H9 (cell line): ENCODE data around the gene DIP2C. TPM values are rescaled to one million over a fixed set of nuclear protein-coding genes. Genes with fewer than 3 reads are reported as not detected.

ENCODE experiments used
- DNase-seq: peaks from one replicate; pipeline ENCODE4 v3.0.0-alpha.2; 2017
- H2AFZ ChIP-seq: one replicate; pipeline ENCODE4 v1.6.1; 2013; ENCODE audit warnings: mild to moderate bottlenecking, low read length, control low read depth, moderate library complexity
- H2AK5ac ChIP-seq: 2 replicates; pipeline ENCODE4 v1.6.1; 2013; ENCODE audit warnings: low read length, control low read depth, mixed read lengths; ENCODE audit not compliant: insufficient read length
- H2BK120ac ChIP-seq: one replicate; pipeline ENCODE4 v1.6.1; 2013; ENCODE audit warnings: low read depth, mild to moderate bottlenecking, low read length, control low read depth, inconsistent platforms; ENCODE audit not compliant: poor library complexity, severe bottlenecking
- H2BK12ac ChIP-seq: 2 replicates; pipeline ENCODE4 v1.6.1; 2013; ENCODE audit warnings: low read length, control low read depth, mixed read lengths, low read depth; ENCODE audit not compliant: insufficient read length
- H2BK15ac ChIP-seq: 2 replicates; pipeline ENCODE4 v1.6.1; 2013; ENCODE audit warnings: low read depth, low read length, control low read depth
- H2BK20ac ChIP-seq: one replicate; pipeline ENCODE4 v1.6.1; 2013; ENCODE audit warnings: low read depth, mild to moderate bottlenecking, low read length, control low read depth, inconsistent platforms; ENCODE audit not compliant: poor library complexity, severe bottlenecking
- H2BK5ac ChIP-seq: 2 replicates; pipeline ENCODE4 v1.6.1; 2013; ENCODE audit warnings: low read length, control low read depth, mixed read lengths; ENCODE audit not compliant: insufficient read length
- H3K14ac ChIP-seq: 2 replicates; pipeline ENCODE4 v1.6.1; 2013; ENCODE audit warnings: low read length, control low read depth; ENCODE audit not compliant: insufficient read depth
- H3K18ac ChIP-seq: 2 replicates; pipeline ENCODE4 v1.6.1; 2013; ENCODE audit warnings: low read depth, mild to moderate bottlenecking, mixed read lengths, low read length, control low read depth; ENCODE audit not compliant: insufficient read length
- H3K23ac ChIP-seq: 2 replicates; pipeline ENCODE4 v1.6.1; 2013; ENCODE audit warnings: low read length, control low read depth, mixed read lengths, low read depth; ENCODE audit not compliant: insufficient read length
- H3K23me2 ChIP-seq: 2 replicates; pipeline ENCODE4 v1.6.1; 2013; ENCODE audit warnings: low read depth, mild to moderate bottlenecking, mixed read lengths, low read length, control low read depth; ENCODE audit not compliant: insufficient read length, poor library complexity, severe bottlenecking
- H3K27ac ChIP-seq: 2 replicates; pipeline ENCODE4 v1.5.1; 2013; ENCODE audit warnings: low read length, control low read depth, mixed read lengths, low read depth; ENCODE audit not compliant: insufficient read length
- H3K27me3 ChIP-seq: 2 replicates; pipeline ENCODE4 v1.6.1; 2013; ENCODE audit warnings: low read length, control low read depth, inconsistent platforms; ENCODE audit not compliant: insufficient read depth
- H3K4ac ChIP-seq: 2 replicates; pipeline ENCODE4 v1.6.1; 2013; ENCODE audit warnings: low read depth, mild to moderate bottlenecking, control low read depth, inconsistent platforms, low read length, moderate library complexity
- H3K4me1 ChIP-seq: 2 replicates; pipeline ENCODE4 v1.6.1; 2013; ENCODE audit warnings: low read length, control low read depth, inconsistent platforms; ENCODE audit not compliant: insufficient read depth
- H3K4me2 ChIP-seq: 2 replicates; pipeline ENCODE4 v1.6.1; 2013; ENCODE audit warnings: low read length, control low read depth, mixed read lengths; ENCODE audit not compliant: insufficient read length, insufficient read depth
- H3K56ac ChIP-seq: 2 replicates; pipeline ENCODE4 v1.6.1; 2013; ENCODE audit warnings: low read depth, mild to moderate bottlenecking, mixed read lengths, low read length, control low read depth; ENCODE audit not compliant: insufficient read length
- H3K79me1 ChIP-seq: 2 replicates; pipeline ENCODE4 v1.6.1; 2013; ENCODE audit warnings: low read depth, mild to moderate bottlenecking, moderate library complexity, low read length, control low read depth, inconsistent platforms; ENCODE audit not compliant: insufficient read depth, poor library complexity, severe bottlenecking
- H3K79me2 ChIP-seq: 2 replicates; pipeline ENCODE4 v1.6.1; 2013; ENCODE audit warnings: low read length, control low read depth, inconsistent platforms; ENCODE audit not compliant: insufficient read depth
- H3K9ac ChIP-seq: 2 replicates; pipeline ENCODE4 v1.6.1; 2013; ENCODE audit warnings: low read length, control low read depth, mixed read lengths; ENCODE audit not compliant: insufficient read length; ENCODE audit errors: extremely low read depth
- H3K9me3 ChIP-seq: one replicate; pipeline ENCODE4 v1.6.1; 2013; ENCODE audit warnings: low read depth, low read length, inconsistent platforms; ENCODE audit not compliant: control insufficient read depth
- H3T11ph ChIP-seq: one replicate; pipeline ENCODE4 v1.6.1; 2013; ENCODE audit warnings: mild to moderate bottlenecking, low read length, control low read depth, inconsistent platforms
- H4K20me1 ChIP-seq: one replicate; pipeline ENCODE4 v1.6.1; 2013; ENCODE audit not compliant: control insufficient read depth, insufficient read length, insufficient read depth
- H4K5ac ChIP-seq: 2 replicates; pipeline ENCODE4 v1.6.1; 2013; ENCODE audit warnings: low read depth, mild to moderate bottlenecking, mixed read lengths, low read length, control low read depth; ENCODE audit not compliant: insufficient read length
- H4K8ac ChIP-seq: replicated peaks from 2 replicates; pipeline ENCODE4 v1.6.1; 2013; ENCODE audit warnings: low read length, control low read depth, mixed read lengths, low read depth; ENCODE audit not compliant: insufficient read length
- H4K91ac ChIP-seq: 2 replicates; pipeline ENCODE4 v1.6.1; 2013; ENCODE audit warnings: low read depth, mild to moderate bottlenecking, moderate library complexity, mixed read lengths, low read length, control low read depth; ENCODE audit not compliant: insufficient read length
- H3K27ac Mint-ChIP-seq, 3 experiments: 2 replicates in 2 of 3; 3 replicates in 1 of 3; pipeline ENCODE4 v1.8.0; 2020 to 2021; ENCODE audit warnings: mixed read lengths in 3 of 3, mild to moderate bottlenecking in 1 of 3, moderate library complexity in 1 of 3
- H3K27me3 Mint-ChIP-seq: 2 replicates; pipeline ENCODE4 v1.8.0; 2021; ENCODE audit warnings: low read depth, mild to moderate bottlenecking, moderate library complexity, mixed read lengths
- H3K36me3 Mint-ChIP-seq, 3 experiments: 2 replicates in 2 of 3; 3 replicates in 1 of 3; pipeline ENCODE4 v1.8.0; 2020 to 2021; ENCODE audit warnings: low read depth in 3 of 3, mixed read lengths in 3 of 3; ENCODE audit not compliant: insufficient read depth in 1 of 3
- H3K4me1 Mint-ChIP-seq, 2 experiments: 2 replicates each; pipeline ENCODE4 v1.8.0; 2020; ENCODE audit warnings: mixed read lengths in 2 of 2
- H3K4me3 Mint-ChIP-seq, 2 experiments: 2 replicates in 1 of 2; 3 replicates in 1 of 2; pipeline ENCODE4 v1.8.0; 2020 to 2021; ENCODE audit warnings: mild to moderate bottlenecking in 2 of 2, mixed read lengths in 2 of 2, moderate library complexity in 1 of 2
- H3K9me3 Mint-ChIP-seq, 2 experiments: 2 replicates in 1 of 2; 3 replicates in 1 of 2; pipeline ENCODE4 v1.8.0; 2020; ENCODE audit warnings: mild to moderate bottlenecking in 2 of 2, mixed read lengths in 2 of 2, moderate library complexity in 1 of 2
- WGBS: extraction: QIAGEN DNeasy Blood & Tissue Kit; methylation state at CpG from one replicate; pipeline ENCODE4 v1.1.7; 2013; ENCODE audit warnings: missing lambda C conversion rate, low lambda C conversion rate, mixed read lengths; ENCODE audit not compliant: insufficient read length; ENCODE audit errors: extremely low coverage; 5-methylcytosine and 5-hydroxymethylcytosine counted together
- total RNA-seq: library from RNA; stranded (reverse); gene quantifications from 2 replicates; pipeline ENCODE4 v1.2.1, GENCODE V29; 2021
- TF ChIP-seq, protein P1 (sequence below): fragments of 200-600 bp; sonication (generic); conservative IDR thresholded peaks from 3 replicates; pipeline ENCODE4 v1.8.0; 2021; ENCODE audit warnings: antibody characterized with exemption, mild to moderate bottlenecking

DIP2C gene
- total RNA-seq, 1 experiment from 2014 or later, result 7.9 TPM

DNA sequence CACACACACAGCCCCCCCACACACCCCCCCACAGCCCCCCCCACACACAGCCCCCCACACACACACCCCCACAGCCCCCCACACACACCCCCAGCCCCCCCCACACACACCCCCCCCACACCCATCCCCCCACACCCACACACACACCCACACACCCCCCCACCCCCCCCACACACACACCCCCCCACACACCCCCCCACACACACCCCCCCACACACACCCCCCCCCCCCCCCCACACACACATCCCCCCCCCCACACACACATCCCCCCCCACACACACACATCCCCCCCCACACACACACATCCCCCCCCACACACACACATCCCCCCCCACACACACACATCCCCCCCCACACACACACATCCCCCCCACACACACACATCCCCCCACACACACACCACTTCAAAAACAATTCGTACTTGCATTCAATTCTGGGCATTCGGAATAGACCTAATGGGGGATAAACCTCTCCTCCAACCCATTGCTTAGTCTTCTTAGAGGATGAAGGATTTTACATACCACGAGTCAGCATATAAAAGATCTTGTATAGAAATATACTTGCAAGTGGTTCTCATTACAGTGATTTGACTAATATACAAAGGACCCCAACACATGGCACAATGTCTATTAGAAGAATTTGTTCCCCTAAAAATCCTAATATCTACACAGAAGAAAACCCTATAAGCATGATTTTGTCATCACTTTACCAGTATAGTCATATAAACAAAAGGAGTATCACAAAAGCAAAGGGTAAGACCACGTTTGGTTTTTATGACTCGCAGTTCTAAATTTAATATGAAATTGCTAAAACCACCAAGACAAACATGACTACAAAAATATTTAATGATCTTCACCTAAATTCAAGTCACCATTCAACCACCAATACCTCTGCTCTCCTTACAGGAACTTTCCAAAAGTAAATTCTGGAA is 80.9 kb downstream of the DIP2C start:
- H3K79me2 ChIP-seq, result no peaks in the 10 kb centered on the region

More for the DNA sequence above, 80.9 kb downstream of the DIP2C start:
- Histone ChIP-seq H2BK15ac (no peak overlapping the region), H3K27me3 (no peaks in the 10 kb centered on the region), H3K79me1 (no peaks in the 10 kb centered on the region), H4K5ac (no peak overlapping the region), H3K9ac (no peak overlapping the region), H2AK5ac (no peak overlapping the region), H3T11ph (no peak overlapping the region), H3K18ac (no peak overlapping the region), H3K14ac (no peak overlapping the region), H4K20me1 (peaks cover 2% of the 10 kb centered on the region), H2BK12ac (no peak overlapping the region), H2BK20ac (no peak overlapping the region), H3K4me2 (no peak overlapping the region), H3K27ac (no peak overlapping the region), H2BK5ac (no peak overlapping the region), H3K9me3 (no peaks in the 10 kb centered on the region), H3K56ac (no peak overlapping the region), H4K8ac (no peak overlapping the region), H2AFZ (no peak overlapping the region), H4K91ac (no peak overlapping the region), H3K4ac (no peak overlapping the region), H3K23ac (no peak overlapping the region), H3K23me2 (no peaks in the 10 kb centered on the region), H2BK120ac (no peak overlapping the region), H3K4me1 (peaks cover 5% of the 10 kb centered on the region; the same call in 1 of the 2 replicates)
- TF ChIP-seq, protein P1, sequence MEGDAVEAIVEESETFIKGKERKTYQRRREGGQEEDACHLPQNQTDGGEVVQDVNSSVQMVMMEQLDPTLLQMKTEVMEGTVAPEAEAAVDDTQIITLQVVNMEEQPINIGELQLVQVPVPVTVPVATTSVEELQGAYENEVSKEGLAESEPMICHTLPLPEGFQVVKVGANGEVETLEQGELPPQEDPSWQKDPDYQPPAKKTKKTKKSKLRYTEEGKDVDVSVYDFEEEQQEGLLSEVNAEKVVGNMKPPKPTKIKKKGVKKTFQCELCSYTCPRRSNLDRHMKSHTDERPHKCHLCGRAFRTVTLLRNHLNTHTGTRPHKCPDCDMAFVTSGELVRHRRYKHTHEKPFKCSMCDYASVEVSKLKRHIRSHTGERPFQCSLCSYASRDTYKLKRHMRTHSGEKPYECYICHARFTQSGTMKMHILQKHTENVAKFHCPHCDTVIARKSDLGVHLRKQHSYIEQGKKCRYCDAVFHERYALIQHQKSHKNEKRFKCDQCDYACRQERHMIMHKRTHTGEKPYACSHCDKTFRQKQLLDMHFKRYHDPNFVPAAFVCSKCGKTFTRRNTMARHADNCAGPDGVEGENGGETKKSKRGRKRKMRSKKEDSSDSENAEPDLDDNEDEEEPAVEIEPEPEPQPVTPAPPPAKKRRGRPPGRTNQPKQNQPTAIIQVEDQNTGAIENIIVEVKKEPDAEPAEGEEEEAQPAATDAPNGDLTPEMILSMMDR, result no peak
- no peak for DNase-seq
- H3K27me3 Mint-ChIP-seq, result no peaks in the 10 kb centered on the region
- H3K36me3 Mint-ChIP-seq, result no peaks in the 10 kb centered on the region; a peak in 1 of 7 replicates
- H3K4me1 Mint-ChIP-seq, result peaks cover 37 to 52% of the 10 kb centered on the region in 2 experiments
- no peaks in the 10 kb centered on the region for H3K9me3 Mint-ChIP-seq
- WGBS, result no CpG with 5 or more reads among the region's 5 CpGs
- H3K27ac Mint-ChIP-seq, result peak overlapping the region in 1 of 3 experiments; percentile 89; a peak in 2 of 7 replicates
- H3K4me3 Mint-ChIP-seq, result no peak overlapping the region
